Nephron (organoid): Measurements from ENCODE around the gene XIRP2.
A peak's percentile ranks its signal among the peaks of the same experiment; 100 is the strongest.

Experiments used
- H3K27ac Mint-ChIP-seq, 3 experiments: 2 replicates each; pipeline ENCODE4 v1.8.0; 2020; ENCODE audit warnings: mixed read lengths in 3 of 3, mild to moderate bottlenecking in 2 of 3, moderate library complexity in 1 of 3
- H3K27me3 Mint-ChIP-seq: 2 replicates; pipeline ENCODE4 v1.8.0; 2021; ENCODE audit warnings: low read depth, mild to moderate bottlenecking, moderate library complexity, mixed read lengths
- H3K36me3 Mint-ChIP-seq: 2 replicates; pipeline ENCODE4 v1.8.0; 2020; ENCODE audit warnings: low read depth, mixed read lengths
- H3K4me1 Mint-ChIP-seq: 2 replicates; pipeline ENCODE4 v1.8.0; 2020; ENCODE audit warnings: mixed read lengths
- H3K4me3 Mint-ChIP-seq, 3 experiments: 2 replicates each; pipeline ENCODE4 v1.8.0; 2020; ENCODE audit warnings: mild to moderate bottlenecking in 3 of 3, mixed read lengths in 3 of 3, moderate library complexity in 2 of 3
- H3K9me3 Mint-ChIP-seq: 2 replicates; pipeline ENCODE4 v1.8.0; 2020; ENCODE audit warnings: mixed read lengths
- TF ChIP-seq, protein P1 (sequence below), 3 experiments: fragments of 200-600 bp; sonication (generic); IDR thresholded peaks; one replicate each; pipeline ENCODE4 v1.5.0; 2021; ENCODE audit warnings: antibody characterized with exemption in 3 of 3; ENCODE audit not compliant: unreplicated experiment in 3 of 3

Gene XIRP2

DNA sequence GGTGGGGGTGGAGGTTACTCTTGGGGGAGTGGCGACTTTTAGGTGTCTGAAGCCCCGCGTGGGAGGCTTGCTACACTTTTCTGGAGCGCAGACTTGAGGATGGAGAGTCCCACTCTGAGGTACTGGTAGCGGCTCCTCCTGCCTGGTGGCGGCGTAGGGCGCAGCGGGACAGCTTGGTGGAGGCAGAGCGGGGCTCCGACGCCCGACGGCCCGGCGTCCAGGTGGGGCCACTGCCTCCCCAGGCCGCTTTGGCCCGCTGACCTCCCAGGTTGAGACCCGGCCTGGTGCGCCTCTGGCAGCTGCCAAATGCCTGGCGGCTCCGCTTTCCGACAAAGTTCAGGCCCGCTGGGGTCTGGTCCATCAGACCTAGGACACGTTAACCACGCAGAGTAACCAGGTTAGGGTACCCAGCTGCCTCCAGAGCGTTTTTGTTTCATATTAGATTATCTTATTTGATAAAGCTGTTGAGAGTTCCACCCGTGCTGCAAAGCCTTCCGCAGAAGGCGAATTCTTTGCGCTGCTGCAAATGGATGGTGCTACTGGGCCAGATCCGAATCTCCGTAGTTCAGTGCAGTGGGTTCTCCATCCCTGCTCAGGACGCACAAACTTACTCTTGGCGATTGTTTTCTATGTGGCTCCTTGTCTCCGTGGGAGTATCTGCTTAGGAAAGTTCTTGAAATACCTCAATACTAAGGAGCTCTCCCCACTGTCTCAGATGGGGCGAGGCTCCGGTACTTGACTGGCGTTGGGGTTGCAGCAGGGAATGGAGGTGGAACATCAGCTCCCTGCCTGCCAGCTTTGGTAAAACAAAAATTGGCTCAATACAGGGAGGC, 405.9 kb downstream of the XIRP2 start:
- TF ChIP-seq, protein P1, sequence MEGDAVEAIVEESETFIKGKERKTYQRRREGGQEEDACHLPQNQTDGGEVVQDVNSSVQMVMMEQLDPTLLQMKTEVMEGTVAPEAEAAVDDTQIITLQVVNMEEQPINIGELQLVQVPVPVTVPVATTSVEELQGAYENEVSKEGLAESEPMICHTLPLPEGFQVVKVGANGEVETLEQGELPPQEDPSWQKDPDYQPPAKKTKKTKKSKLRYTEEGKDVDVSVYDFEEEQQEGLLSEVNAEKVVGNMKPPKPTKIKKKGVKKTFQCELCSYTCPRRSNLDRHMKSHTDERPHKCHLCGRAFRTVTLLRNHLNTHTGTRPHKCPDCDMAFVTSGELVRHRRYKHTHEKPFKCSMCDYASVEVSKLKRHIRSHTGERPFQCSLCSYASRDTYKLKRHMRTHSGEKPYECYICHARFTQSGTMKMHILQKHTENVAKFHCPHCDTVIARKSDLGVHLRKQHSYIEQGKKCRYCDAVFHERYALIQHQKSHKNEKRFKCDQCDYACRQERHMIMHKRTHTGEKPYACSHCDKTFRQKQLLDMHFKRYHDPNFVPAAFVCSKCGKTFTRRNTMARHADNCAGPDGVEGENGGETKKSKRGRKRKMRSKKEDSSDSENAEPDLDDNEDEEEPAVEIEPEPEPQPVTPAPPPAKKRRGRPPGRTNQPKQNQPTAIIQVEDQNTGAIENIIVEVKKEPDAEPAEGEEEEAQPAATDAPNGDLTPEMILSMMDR (IDR thresholded peaks at IDR 0.05; ENCODE audit: unreplicated experiment in 3 of 3): no peak
- Mint-ChIP-seq H3K27me3 (peaks cover 14% of the 10 kb centered on the region), H3K36me3 (no peaks in the 10 kb centered on the region), H3K4me1 (peaks cover 12% of the 10 kb centered on the region), H3K27ac (peak overlapping the region; percentile 27 to 60 (median 40)), H3K4me3 (peak overlapping the region; percentile 89 to 97 (median 94)), H3K9me3 (no peaks in the 10 kb centered on the region)

DNA sequence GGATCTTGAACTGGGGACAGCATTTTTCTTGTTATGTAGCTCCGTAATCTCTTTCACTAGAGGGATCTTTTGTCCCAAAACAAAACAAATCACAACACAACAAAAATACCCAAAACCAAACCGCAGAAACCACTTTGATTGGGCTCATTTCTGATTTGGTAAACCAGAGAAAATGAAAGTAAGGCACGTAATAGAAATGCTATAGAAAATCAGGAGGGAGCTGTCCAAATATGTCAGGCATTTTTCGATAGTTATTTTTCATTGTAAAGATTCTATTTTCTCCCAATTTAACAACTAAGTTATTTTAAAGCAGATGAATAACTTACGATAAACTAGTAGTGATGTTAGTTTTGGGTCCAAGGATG, 406.5 kb downstream of the XIRP2 start:
- no peaks in the 10 kb centered on the region for H3K9me3 Mint-ChIP-seq
- H3K4me1 Mint-ChIP-seq: peaks cover 12% of the 10 kb centered on the region
- no peaks in the 10 kb centered on the region for H3K36me3 Mint-ChIP-seq
- TF ChIP-seq, protein P1 (IDR thresholded peaks at IDR 0.05; ENCODE audit: unreplicated experiment in 3 of 3): no peak
- H3K27me3 Mint-ChIP-seq: peaks cover 14% of the 10 kb centered on the region
- peak overlapping the region; percentile 86 to 97 (median 94) for H3K4me3 Mint-ChIP-seq
- peak overlapping the region in 2 of 3 experiments; percentile 27 to 60 for H3K27ac Mint-ChIP-seq

DNA sequence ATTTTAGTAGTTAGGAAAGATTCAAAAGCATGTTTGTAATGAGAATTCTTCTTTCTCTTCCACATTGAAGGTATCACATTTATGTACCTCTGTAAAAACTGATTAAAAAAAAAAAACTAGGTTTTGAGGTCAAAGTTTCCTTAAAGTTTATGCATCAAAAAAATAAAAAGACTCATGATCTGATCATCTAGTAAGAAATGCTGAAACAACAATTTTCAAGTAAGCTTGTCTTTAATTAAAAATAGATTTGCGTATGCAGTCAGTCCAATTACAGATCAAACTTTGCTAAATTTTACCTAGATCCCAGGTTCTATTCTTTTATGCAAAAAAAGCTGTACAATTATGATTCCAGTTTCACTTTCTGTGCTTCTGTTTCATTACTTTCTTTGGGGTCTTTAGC, 409.0 kb downstream of the XIRP2 start:
- Mint-ChIP-seq H3K9me3 (no peaks in the 10 kb centered on the region), H3K36me3 (no peaks in the 10 kb centered on the region), H3K27me3 (peaks cover 14% of the 10 kb centered on the region), H3K4me1 (peaks cover 12% of the 10 kb centered on the region), H3K27ac (no peak overlapping the region), H3K4me3 (no peak overlapping the region)
- TF ChIP-seq, protein P1 (IDR thresholded peaks at IDR 0.05; ENCODE audit: unreplicated experiment in 3 of 3): no peak

DNA sequence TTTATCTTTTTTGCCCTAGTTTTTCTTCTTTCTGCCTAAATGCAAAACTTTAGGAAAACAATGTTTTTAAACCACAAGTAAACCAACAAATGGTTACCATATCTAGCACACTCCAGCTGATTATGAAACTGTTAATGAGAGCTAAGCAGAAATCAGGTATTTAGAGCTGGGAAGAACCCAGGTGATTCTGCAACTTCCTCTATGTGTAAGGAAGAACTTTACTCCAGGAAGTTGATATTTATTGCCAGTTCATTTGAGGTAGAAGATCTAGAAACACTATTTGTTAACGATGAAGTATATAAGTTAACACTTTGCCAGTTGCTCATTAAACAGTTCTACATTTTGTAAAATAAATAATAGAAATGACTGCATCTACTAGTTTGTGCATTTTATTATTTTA, 409.7 kb downstream of the XIRP2 start:
- Mint-ChIP-seq H3K27me3 (peaks cover 14% of the 10 kb centered on the region), H3K27ac (no peak overlapping the region), H3K36me3 (no peaks in the 10 kb centered on the region), H3K9me3 (no peaks in the 10 kb centered on the region), H3K4me3 (no peak overlapping the region), H3K4me1 (peaks cover 12% of the 10 kb centered on the region)
- TF ChIP-seq, protein P1 (IDR thresholded peaks at IDR 0.05; ENCODE audit: unreplicated experiment in 3 of 3): no peak
